Activated CD8-positive, alpha-beta memory T cell treated with anti-CD3 and anti-CD28 coated beads, Interleukin-2, amount 50 U/mL, for 24 hours (primary cell): ENCODE data around the gene ARHGEF4.
"Not testable (repeated sequence)": the region's sequence is repeated elsewhere in the genome, so short reads cannot be mapped to it uniquely, and the experiment has no call there.

ENCODE experiments used
- DNase-seq: peaks from one replicate; pipeline ENCODE4 v3.0.0-alpha.2; 2020; ENCODE audit errors: extremely low read depth

Gene ARHGEF4

GRCh38 chr2:131049150-131049718 lies 212.5 kb downstream of the ARHGEF4 start:
- DNase-seq = no peak

GRCh38 chr2:131050896-131051295 lies 214.2 kb downstream of the ARHGEF4 start:
- DNase-seq = no peak

- no peak for DNase-seq
Measured at GRCh38 chr2:131052741-131053263, 216.1 kb downstream of the ARHGEF4 start.

GRCh38 chr2:131054488-131054887 lies 217.8 kb downstream of the ARHGEF4 start:
- no peak for DNase-seq

GRCh38 chr2:131055169-131056065 lies 218.7 kb downstream of the ARHGEF4 start:
- DNase-seq = no peak

GRCh38 chr2:131056204-131056931 lies 219.7 kb downstream of the ARHGEF4 start:
- DNase-seq = no peak

GRCh38 chr2:131056932-131057287 lies 220.2 kb downstream of the ARHGEF4 start:
- no peak for DNase-seq

GRCh38 chr2:131058214-131058843 lies 221.6 kb downstream of the ARHGEF4 start:
- DNase-seq = no peak

GRCh38 chr2:131058920-131059319 lies 222.2 kb downstream of the ARHGEF4 start:
- no peak for DNase-seq

GRCh38 chr2:131063501-131064283 lies 227.0 kb downstream of the ARHGEF4 start:
- DNase-seq = no peak

GRCh38 chr2:131064589-131065512 lies 228.1 kb downstream of the ARHGEF4 start:
- DNase-seq = no peak

GRCh38 chr2:131067465-131068125 lies 230.9 kb downstream of the ARHGEF4 start:
- no peak for DNase-seq

- DNase-seq = not testable (repeated sequence)
Measured at GRCh38 chr2:131068172-131068571, 231.5 kb downstream of the ARHGEF4 start.

GRCh38 chr2:131075578-131075977 lies 238.9 kb downstream of the ARHGEF4 start:
- not testable (repeated sequence) for DNase-seq

- no peak for DNase-seq
Measured at GRCh38 chr2:131076707-131077106, 240.0 kb downstream of the ARHGEF4 start.

GRCh38 chr2:131077182-131077846 lies 240.6 kb downstream of the ARHGEF4 start:
- no peak for DNase-seq

- DNase-seq = no peak
Measured at GRCh38 chr2:131077966-131078365, 241.3 kb downstream of the ARHGEF4 start.

GRCh38 chr2:131079931-131080330 lies 243.2 kb downstream of the ARHGEF4 start:
- DNase-seq = not testable (repeated sequence)

GRCh38 chr2:131081190-131081589 lies 244.5 kb downstream of the ARHGEF4 start:
- no peak for DNase-seq
